OCI-LY1 (cell line): ENCODE data around the gene PSD.

Experiments
- H2AFZ ChIP-seq: fragments of 200-600 bp; sonication (generic), shearing (Covaris generic); 2 replicates; pipeline ENCODE4 v1.6.0; 2014; ENCODE audit warnings: antibody characterized with exemption, mild to moderate bottlenecking, low read length
- H3F3A ChIP-seq: fragments of 200-600 bp; sonication (generic), shearing (Covaris generic); 2 replicates; pipeline ENCODE4 v1.6.0; 2014; ENCODE audit warnings: mild to moderate bottlenecking, antibody characterized with exemption, low read length, moderate library complexity; ENCODE audit not compliant: insufficient read depth
- H3K27ac ChIP-seq: fragments of 200-600 bp; sonication (generic); 2 replicates; pipeline ENCODE4 v1.5.1; 2014; ENCODE audit warnings: low read length, mixed run types, mild to moderate bottlenecking, low read depth; ENCODE audit not compliant: poor library complexity, severe bottlenecking
- H3K27me3 ChIP-seq: fragments of 200-600 bp; sonication (generic); 2 replicates; pipeline ENCODE4 v1.6.0; 2014; ENCODE audit warnings: antibody characterized with exemption, mild to moderate bottlenecking, low read length, moderate library complexity; ENCODE audit not compliant: insufficient read depth
- H3K36me3 ChIP-seq: fragments of 200-600 bp; sonication (generic); 2 replicates; pipeline ENCODE4 v1.6.1; 2014; ENCODE audit warnings: mild to moderate bottlenecking, antibody characterized with exemption, low read length, moderate library complexity, mixed read lengths; ENCODE audit not compliant: insufficient read depth
- H3K4me1 ChIP-seq: fragments of 200-600 bp; sonication (generic); 2 replicates; pipeline ENCODE4 v1.5.1; 2014; ENCODE audit warnings: mild to moderate bottlenecking, low read length, moderate library complexity; ENCODE audit not compliant: insufficient read depth, severe bottlenecking
- H3K4me2 ChIP-seq: fragments of 200-600 bp; sonication (generic), shearing (Covaris generic); 2 replicates; pipeline ENCODE4 v1.6.1; 2014; ENCODE audit warnings: low read length
- H3K4me3 ChIP-seq: fragments of 200-600 bp; sonication (generic); 2 replicates; pipeline ENCODE4 v1.5.1; 2014; ENCODE audit warnings: low read length, low read depth, mild to moderate bottlenecking, mixed read lengths; ENCODE audit not compliant: poor library complexity, severe bottlenecking
- H3K79me2 ChIP-seq: fragments of 200-600 bp; shearing (Covaris generic); 2 replicates; pipeline ENCODE4 v1.6.1; 2016; ENCODE audit warnings: mixed run types, low read length, mixed read lengths; ENCODE audit not compliant: insufficient read depth
- H3K9ac ChIP-seq: fragments of 200-600 bp; sonication (generic), shearing (Covaris generic); 2 replicates; pipeline ENCODE4 v1.6.1; 2014; ENCODE audit warnings: mild to moderate bottlenecking, low read length, mixed read lengths
- H3K9me2 ChIP-seq: fragments of 200-600 bp; sonication (generic), shearing (Covaris generic); 2 replicates; pipeline ENCODE4 v1.6.1; 2014; ENCODE audit warnings: low read depth, mild to moderate bottlenecking, low read length, mixed read lengths
- H3K9me3 ChIP-seq: fragments of 200-600 bp; shearing (Covaris generic); 2 replicates; pipeline ENCODE4 v1.6.1; 2014; ENCODE audit warnings: low read length, mixed read lengths
- H4K20me1 ChIP-seq: fragments of 200-600 bp; sonication (generic), shearing (Covaris generic); 2 replicates; pipeline ENCODE4 v1.6.0; 2016; ENCODE audit warnings: mild to moderate bottlenecking, low read length; ENCODE audit not compliant: insufficient read depth
- EZH2 ChIP-seq: fragments of 200-600 bp; sonication (generic), shearing (Covaris generic); IDR thresholded peaks from 2 replicates; pipeline ENCODE4 v1.8.0; 2017; ENCODE audit warnings: borderline replicate concordance, mixed run types, mild to moderate bottlenecking, antibody characterized with exemption, low read length, moderate library complexity, mixed read lengths
- TF ChIP-seq, protein P1 (sequence below): fragments of 200-600 bp; sonication (generic), shearing (Covaris generic); IDR thresholded peaks from 2 replicates; pipeline ENCODE4 v1.5.1; 2017; ENCODE audit warnings: mild to moderate bottlenecking, antibody characterized with exemption, low read length, moderate library complexity, mixed read lengths

PSD gene

DNA sequence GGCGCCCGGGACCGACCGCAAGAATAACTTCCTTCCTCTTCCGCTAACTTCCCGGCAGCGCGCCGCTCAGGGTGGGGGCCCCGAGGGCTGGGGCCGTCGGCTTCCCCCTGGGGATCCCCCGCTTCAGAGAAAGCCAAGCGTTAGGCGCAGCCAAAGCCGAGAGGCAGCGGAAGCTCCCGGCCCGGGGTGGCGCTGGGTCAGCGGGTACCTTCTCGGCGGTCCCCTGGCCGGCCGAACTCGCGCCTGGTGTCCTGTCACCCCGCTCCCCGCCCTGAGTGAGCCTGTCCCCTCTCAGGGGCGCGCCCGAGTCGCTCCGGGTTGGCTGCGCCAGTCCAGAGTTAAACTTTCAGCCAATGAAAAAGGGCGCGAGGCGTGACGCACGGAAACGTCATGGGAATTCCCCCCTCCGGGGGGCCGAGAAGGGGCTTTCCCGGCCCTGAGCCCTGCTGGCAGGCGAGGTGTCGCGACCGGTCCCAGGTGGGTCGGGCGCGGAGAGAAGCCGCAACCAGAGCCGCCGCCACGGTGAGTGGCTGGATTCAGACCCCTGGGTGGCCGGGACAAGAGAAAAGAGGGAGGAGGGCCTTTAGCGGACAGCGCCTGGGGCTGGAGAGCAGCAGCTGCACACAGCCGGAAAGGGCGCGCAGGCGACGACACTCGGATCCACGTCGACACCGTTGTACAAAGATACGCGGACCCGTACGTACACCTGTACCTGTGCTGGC is 24.3 kb downstream of the PSD start:
- Histone ChIP-seq H3K36me3 (no peaks in the 10 kb centered on the region), H2AFZ (no peak overlapping the region), H3K9me2 (no peaks in the 10 kb centered on the region), H3K27me3 (no peaks in the 10 kb centered on the region), H3K4me3 (peak overlapping the region; percentile 79), H3K4me1 (peaks cover 18% of the 10 kb centered on the region), H3K9me3 (no peaks in the 10 kb centered on the region), H3K9ac (peak overlapping the region; percentile 73), H3K79me2 (no peaks in the 10 kb centered on the region), H3K27ac (peak overlapping the region; percentile 73), H3F3A (no peaks in the 10 kb centered on the region), H4K20me1 (no peaks in the 10 kb centered on the region), H3K4me2 (peak overlapping the region; percentile 79)
- TF ChIP-seq, protein P1, sequence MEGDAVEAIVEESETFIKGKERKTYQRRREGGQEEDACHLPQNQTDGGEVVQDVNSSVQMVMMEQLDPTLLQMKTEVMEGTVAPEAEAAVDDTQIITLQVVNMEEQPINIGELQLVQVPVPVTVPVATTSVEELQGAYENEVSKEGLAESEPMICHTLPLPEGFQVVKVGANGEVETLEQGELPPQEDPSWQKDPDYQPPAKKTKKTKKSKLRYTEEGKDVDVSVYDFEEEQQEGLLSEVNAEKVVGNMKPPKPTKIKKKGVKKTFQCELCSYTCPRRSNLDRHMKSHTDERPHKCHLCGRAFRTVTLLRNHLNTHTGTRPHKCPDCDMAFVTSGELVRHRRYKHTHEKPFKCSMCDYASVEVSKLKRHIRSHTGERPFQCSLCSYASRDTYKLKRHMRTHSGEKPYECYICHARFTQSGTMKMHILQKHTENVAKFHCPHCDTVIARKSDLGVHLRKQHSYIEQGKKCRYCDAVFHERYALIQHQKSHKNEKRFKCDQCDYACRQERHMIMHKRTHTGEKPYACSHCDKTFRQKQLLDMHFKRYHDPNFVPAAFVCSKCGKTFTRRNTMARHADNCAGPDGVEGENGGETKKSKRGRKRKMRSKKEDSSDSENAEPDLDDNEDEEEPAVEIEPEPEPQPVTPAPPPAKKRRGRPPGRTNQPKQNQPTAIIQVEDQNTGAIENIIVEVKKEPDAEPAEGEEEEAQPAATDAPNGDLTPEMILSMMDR, result no peak; the same call in 1 of the 2 replicates
- no peak for TF ChIP-seq EZH2

DNA sequence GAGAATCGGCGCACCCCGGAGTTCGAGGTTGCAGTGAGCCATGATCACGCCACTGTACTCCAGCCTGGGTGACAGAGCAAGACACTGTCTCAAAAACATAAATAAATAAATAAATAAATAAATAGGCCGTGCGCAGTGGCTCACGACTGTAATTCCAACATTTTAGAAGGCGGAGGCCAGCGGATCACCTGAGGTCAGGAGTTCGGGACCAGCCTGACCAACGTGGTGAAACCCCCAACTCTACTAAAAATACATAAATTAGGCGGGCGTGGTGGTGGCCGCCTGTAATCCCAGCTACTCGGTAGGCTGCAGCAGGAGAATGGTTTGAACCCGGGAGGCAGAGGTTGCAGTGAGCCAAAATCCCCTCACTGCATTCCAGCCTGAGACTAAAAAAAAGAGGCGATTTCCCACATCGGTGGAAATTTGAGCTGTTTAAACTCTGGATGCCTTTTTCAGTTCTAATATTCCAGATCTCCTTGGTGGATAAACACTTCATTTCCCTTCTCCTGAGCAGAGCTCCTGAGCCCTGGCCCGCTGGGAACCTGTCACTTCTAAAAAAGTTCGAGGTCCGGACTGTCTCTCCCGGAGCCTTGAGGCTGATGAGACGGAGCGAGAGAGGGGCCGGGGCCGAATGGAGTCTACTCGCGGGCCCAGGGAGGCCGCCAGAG is 25.0 kb downstream of the PSD start:
- no peak overlapping the region for H2AFZ ChIP-seq
- H3K4me3 ChIP-seq, result peak overlapping the region; percentile 79
- TF ChIP-seq EZH2, result no peak
- TF ChIP-seq, protein P1, result peak; percentile 61
- H3K9ac ChIP-seq, result peak overlapping the region; percentile 73
- no peaks in the 10 kb centered on the region for H3K9me2 ChIP-seq
- peak overlapping the region; percentile 79 for H3K4me2 ChIP-seq
- no peaks in the 10 kb centered on the region for H3K36me3 ChIP-seq
- no peaks in the 10 kb centered on the region for H3F3A ChIP-seq
- H3K27ac ChIP-seq, result peak overlapping the region; percentile 73
- no peaks in the 10 kb centered on the region for H3K9me3 ChIP-seq
- peaks cover 18% of the 10 kb centered on the region for H3K4me1 ChIP-seq
- H4K20me1 ChIP-seq, result no peaks in the 10 kb centered on the region
- no peaks in the 10 kb centered on the region for H3K27me3 ChIP-seq
- H3K79me2 ChIP-seq, result no peaks in the 10 kb centered on the region

DNA sequence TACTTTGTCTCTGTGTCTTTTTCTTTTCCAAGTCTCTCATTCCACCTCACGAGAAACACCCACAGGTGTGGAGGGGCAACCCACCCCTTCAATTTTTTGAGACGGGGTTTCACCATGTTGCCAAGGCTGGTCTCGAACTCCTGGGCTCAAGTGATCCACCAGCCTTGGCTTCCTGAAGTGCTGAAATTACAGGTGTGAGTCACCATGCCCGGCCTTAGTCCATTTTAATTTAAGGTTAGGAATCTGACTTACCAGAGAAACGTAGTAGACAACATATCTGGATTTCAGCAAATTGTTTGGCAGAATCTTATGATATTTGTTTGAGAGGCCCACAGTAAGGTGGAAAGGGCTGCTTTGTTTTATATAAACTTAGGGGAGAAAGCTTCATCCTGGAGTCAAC is 26.3 kb downstream of the PSD start:
- Histone ChIP-seq H3K27me3 (no peaks in the 10 kb centered on the region), H3K36me3 (no peaks in the 10 kb centered on the region), H3K9ac (no peak overlapping the region), H3K4me2 (no peak overlapping the region), H3F3A (no peaks in the 10 kb centered on the region), H3K4me3 (no peak overlapping the region), H4K20me1 (no peaks in the 10 kb centered on the region), H3K4me1 (peaks cover 18% of the 10 kb centered on the region), H3K9me2 (no peaks in the 10 kb centered on the region), H3K27ac (no peak overlapping the region), H3K9me3 (no peaks in the 10 kb centered on the region), H3K79me2 (no peaks in the 10 kb centered on the region), H2AFZ (no peak overlapping the region)
- TF ChIP-seq, protein P1, result no peak
- no peak for TF ChIP-seq EZH2
